ENCODE results near the gene GKAP1.

GRCh38 chr9:83724436-83724835 is 93.1 kb downstream of the GKAP1 start:
- no peak for TF ChIP-seq YY1 (IDR thresholded peaks at IDR 0.05; ENCODE audit: low read depth)
- TF ChIP-seq MAX (IDR thresholded peaks at IDR 0.05) = no peak
- no peak for TF ChIP-seq ZBTB7A (IDR thresholded peaks at IDR 0.05; ENCODE audit: low read depth)
- TF ChIP-seq TCF12 (IDR thresholded peaks at IDR 0.05; ENCODE audit: low read depth) = no peak
- no peak for TF ChIP-seq REST (IDR thresholded peaks at IDR 0.05; ENCODE audit: low read depth)
- TF ChIP-seq TAF1 (IDR thresholded peaks at IDR 0.05; ENCODE audit: low read depth) = no peak
- TF ChIP-seq CEBPB (IDR thresholded peaks at IDR 0.05) = no peak
- TF ChIP-seq NFIC (IDR thresholded peaks at IDR 0.05) = no peak
- no peak for TF ChIP-seq EP300 (IDR thresholded peaks at IDR 0.05; ENCODE audit: borderline replicate concordance)
- TF ChIP-seq CREB1 (IDR thresholded peaks at IDR 0.05; ENCODE audit: low read depth) = no peak
- TF ChIP-seq TEAD4 (IDR thresholded peaks at IDR 0.05) = no peak
